AG04450 (cell line): ENCODE data around the gene PHRF1. TPM values are rescaled to one million over a fixed set of nuclear protein-coding genes. Genes with fewer than 3 reads are reported as not detected.

Experiments used
- CTCF ChIA-PET: fragments of 300-600, 350-600 bp; formaldehyde crosslinking; extraction: SDS; loops from one replicate; lab custom pipeline; 2022; ENCODE audit warnings: antibody characterized with exemption, inconsistent platforms; lab: Charles Lee
- POLR2A ChIA-PET: fragments of 350-600 bp; formaldehyde crosslinking; extraction: SDS; loops from one replicate; lab custom pipeline; 2021; ENCODE audit warnings: antibody characterized with exemption, inconsistent platforms; lab: Yijun Ruan, JAX
- DNase-seq: peaks from one replicate; pipeline ENCODE4 v3.0.0-alpha.2; 2011; ENCODE audit warnings: low read depth, low spot score
- H3K27ac ChIP-seq: one replicate; pipeline ENCODE4 v1.5.1; 2012; ENCODE audit warnings: low read depth, low read length, control low read depth
- H3K27me3 ChIP-seq: one replicate; pipeline ENCODE4 v1.6.0; 2012; ENCODE audit warnings: low read length; ENCODE audit not compliant: control insufficient read depth, insufficient read depth
- H3K4me3 ChIP-seq: 2 replicates; pipeline ENCODE4 v1.5.1; 2011; ENCODE audit warnings: mild to moderate bottlenecking, low read depth, low read length, control low read depth
- H3K9me3 ChIP-seq: 2 replicates; pipeline ENCODE4 v1.5.1; 2012; ENCODE audit warnings: low read length; ENCODE audit not compliant: control insufficient read depth, insufficient read depth
- polyA plus RNA-seq: library from polyadenylated mRNA; depleted of rRNA; stranded (reverse); fragments of >200 nt; gene quantifications from 2 replicates; pipeline ENCODE4 v1.2.3, GENCODE V29; 2011
- TF ChIP-seq, protein P1 (sequence below): IDR thresholded peaks from 2 replicates; pipeline ENCODE4 v1.5.1; 2011; ENCODE audit warnings: low read depth, low read length, control low read depth, inconsistent platforms

The PHRF1 gene
- polyA plus RNA-seq, 1 experiment, result 7.3 TPM

DNA sequence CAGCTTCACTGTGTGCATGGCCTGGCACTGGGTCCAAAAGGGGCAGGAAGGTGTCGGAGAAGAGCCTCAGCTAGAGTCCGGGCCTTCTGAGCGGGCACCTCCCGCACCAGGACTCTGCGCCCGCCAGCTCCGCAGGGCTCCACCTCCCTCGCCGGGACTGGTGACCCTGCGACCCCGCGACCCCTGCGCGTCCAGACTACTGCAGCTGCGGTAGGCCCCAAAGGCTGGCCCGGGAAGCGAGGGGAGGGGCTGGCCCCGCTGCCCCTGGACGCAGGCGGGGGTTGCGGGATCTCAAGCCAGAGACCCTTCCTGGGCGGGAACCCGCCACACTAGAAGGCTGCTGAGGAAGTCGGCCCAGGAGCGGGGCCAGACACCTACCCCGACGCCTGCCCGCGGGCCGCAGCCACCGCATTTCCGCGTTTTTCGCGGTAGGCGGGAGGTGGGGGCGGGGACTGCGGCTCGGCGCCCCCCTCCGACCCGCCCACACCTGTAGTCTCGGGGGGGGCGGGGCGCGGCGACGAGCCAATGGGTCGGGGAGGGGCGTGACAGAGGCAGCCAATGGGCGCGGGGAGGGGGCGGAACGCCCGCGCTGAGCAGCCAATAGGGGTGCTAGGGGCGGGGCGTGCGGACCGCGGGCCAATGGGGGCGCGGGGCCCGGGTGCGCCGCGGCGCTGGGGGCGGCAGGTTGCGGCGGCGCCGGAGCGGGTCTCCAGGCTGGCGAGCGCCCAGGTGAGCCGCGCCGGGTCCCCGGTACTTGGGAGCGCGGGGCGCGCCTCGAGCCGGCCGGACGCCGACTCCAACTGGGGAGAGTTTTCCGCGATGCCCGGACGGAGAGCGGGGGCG lies 15.7 kb upstream of the PHRF1 start, which contains the start of the genes LMNTD2 and RASSF7:
Gene LMNTD2 (minus strand): TSS at position 434 of the 843 bp plus-strand sequence. CDS start 22 bp downstream, at position 412.
Gene RASSF7 (plus strand): TSS at position 666 of the 843 bp plus-strand sequence. CDS start 799 bp downstream, outside the sequence.
- Histone ChIP-seq H3K27me3 (peaks cover 33% of the 10 kb centered on the region), H3K4me3 (peak within 1 kb of the TSS; percentile 63), H3K27ac (no peak within 1 kb of the TSS), H3K9me3 (peaks cover 3% of the 10 kb centered on the region; the same call in 1 of the 2 replicates)
- DNase-seq, result peak; percentile 36
- TF ChIP-seq, protein P1, sequence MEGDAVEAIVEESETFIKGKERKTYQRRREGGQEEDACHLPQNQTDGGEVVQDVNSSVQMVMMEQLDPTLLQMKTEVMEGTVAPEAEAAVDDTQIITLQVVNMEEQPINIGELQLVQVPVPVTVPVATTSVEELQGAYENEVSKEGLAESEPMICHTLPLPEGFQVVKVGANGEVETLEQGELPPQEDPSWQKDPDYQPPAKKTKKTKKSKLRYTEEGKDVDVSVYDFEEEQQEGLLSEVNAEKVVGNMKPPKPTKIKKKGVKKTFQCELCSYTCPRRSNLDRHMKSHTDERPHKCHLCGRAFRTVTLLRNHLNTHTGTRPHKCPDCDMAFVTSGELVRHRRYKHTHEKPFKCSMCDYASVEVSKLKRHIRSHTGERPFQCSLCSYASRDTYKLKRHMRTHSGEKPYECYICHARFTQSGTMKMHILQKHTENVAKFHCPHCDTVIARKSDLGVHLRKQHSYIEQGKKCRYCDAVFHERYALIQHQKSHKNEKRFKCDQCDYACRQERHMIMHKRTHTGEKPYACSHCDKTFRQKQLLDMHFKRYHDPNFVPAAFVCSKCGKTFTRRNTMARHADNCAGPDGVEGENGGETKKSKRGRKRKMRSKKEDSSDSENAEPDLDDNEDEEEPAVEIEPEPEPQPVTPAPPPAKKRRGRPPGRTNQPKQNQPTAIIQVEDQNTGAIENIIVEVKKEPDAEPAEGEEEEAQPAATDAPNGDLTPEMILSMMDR, result no peak
- ChIA-PET CTCF (interaction anchor here (0.5 kb wide), 1 partner anchor 215 kb away, joined by 3 read pairs; no protein-coding TSS in a partner anchor), POLR2A (no interaction called here)

DNA sequence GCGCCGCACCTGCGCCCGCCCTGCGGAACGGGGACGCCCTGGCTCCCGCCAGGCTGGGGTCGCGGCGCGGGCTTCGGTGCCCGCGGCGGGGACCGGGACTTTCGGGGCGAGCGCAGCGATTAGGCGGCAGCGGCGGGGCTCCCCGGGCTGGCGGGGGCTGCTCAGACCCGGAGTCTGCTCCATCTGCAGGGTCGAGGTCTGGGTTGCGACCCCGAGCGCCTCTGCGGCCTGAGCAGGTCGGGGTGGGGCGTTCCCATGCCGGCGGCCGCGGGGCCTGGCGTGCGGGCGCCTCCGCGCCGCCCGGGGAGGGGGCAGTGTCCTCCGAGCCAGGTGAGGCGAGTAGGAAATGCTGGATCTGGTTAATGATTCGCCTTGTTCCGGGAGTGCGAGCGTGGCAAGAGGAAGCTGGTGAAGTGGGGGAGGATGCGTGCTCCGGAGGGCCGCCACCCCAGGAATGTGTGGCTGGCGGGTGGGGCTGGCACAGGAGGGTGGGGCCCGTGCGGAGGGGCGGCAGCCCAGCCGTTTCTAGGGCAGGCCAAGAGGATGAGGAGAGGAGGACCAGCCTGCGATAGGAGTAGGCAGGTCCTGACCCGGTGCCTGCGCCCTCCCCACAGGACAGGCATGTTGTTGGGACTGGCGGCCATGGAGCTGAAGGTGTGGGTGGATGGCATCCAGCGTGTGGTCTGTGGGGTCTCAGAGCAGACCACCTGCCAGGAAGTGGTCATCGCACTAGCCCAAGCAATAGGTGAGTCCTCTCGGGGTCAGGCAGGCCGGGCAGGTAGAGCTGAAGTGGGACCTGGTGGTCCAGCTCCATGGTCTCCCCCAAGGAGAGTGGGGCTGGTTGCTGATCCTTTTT lies 14.9 kb upstream of the PHRF1 start:
- no peak for DNase-seq
- CTCF ChIA-PET, result no interaction called here
- H3K27ac ChIP-seq, result no peak overlapping the region
- TF ChIP-seq, protein P1, result no peak
- H3K9me3 ChIP-seq, result peaks cover under 1% of the 10 kb centered on the region; the same call in 1 of the 2 replicates
- POLR2A ChIA-PET, result no interaction called here
- H3K4me3 ChIP-seq, result peak overlapping the region; percentile 63
- peaks cover 30% of the 10 kb centered on the region for H3K27me3 ChIP-seq

DNA sequence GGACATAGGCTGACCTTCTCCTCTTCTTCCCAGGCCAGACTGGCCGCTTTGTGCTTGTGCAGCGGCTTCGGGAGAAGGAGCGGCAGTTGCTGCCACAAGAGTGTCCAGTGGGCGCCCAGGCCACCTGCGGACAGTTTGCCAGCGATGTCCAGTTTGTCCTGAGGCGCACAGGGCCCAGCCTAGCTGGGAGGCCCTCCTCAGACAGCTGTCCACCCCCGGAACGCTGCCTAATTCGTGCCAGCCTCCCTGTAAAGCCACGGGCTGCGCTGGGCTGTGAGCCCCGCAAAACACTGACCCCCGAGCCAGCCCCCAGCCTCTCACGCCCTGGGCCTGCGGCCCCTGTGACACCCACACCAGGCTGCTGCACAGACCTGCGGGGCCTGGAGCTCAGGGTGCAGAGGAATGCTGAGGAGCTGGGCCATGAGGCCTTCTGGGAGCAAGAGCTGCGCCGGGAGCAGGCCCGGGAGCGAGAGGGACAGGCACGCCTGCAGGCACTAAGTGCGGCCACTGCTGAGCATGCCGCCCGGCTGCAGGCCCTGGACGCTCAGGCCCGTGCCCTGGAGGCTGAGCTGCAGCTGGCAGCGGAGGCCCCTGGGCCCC lies 14.1 kb upstream of the PHRF1 start:
- Histone ChIP-seq H3K27me3 (peaks cover 22% of the 10 kb centered on the region), H3K9me3 (no peaks in the 10 kb centered on the region; the same call in 1 of the 2 replicates), H3K4me3 (no peak overlapping the region; the same call in 1 of the 2 replicates), H3K27ac (no peak overlapping the region)
- ChIA-PET POLR2A (no interaction called here), CTCF (no interaction called here)
- TF ChIP-seq, protein P1, result no peak
- no peak for DNase-seq

DNA sequence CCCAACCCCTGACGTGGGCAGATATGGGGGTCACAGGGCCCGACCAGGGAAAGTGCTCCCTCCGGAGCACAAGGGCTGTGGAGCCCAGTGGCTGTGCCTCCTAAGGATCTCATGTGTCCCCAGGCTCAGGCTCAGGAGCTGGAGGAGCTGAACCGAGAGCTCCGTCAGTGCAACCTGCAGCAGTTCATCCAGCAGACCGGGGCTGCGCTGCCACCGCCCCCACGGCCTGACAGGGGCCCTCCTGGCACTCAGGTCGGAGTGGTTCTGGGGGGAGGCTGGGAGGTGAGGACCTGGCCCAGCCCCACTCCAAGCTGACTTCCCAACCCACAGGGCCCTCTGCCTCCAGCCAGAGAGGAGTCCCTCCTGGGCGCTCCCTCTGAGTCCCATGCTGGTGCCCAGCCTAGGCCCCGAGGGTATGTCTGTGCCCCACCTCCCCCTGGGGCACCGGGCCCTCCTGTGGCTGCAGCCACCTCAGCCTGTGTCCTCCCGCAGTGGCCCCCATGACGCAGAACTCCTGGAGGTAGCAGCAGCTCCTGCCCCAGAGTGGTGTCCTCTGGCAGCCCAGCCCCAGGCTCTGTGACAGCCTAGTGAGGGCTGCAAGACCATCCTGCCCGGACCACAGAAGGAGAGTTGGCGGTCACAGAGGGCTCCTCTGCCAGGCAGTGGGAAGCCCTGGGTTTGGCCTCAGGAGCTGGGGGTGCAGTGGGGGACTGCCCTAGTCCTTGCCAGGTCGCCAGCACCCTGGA lies 13.0 kb upstream of the PHRF1 start:
- no peak for DNase-seq
- Histone ChIP-seq H3K4me3 (no peak overlapping the region), H3K27ac (no peak overlapping the region), H3K9me3 (no peaks in the 10 kb centered on the region; the same call in 1 of the 2 replicates), H3K27me3 (peaks cover 11% of the 10 kb centered on the region)
- TF ChIP-seq, protein P1, result no peak
- POLR2A ChIA-PET, result no interaction called here
- CTCF ChIA-PET, result no interaction called here
